ENCODE results near the gene IDI1.
"Not testable (repeated sequence)": the region's sequence is repeated elsewhere in the genome, so short reads cannot be mapped to it uniquely, and the experiment has no call there.

IDI1 gene

GRCh38 chr10:1063232-1063865, 14.4 kb upstream of the IDI1 start:
- no peak for DNase-seq (ENCODE audit: low spot score)

GRCh38 chr10:1061930-1062774, 13.2 kb upstream of the IDI1 start:
- no peak for DNase-seq (ENCODE audit: low spot score)

- DNase-seq (ENCODE audit: low spot score): no peak
Measured at GRCh38 chr10:1059902-1060301, 11.0 kb upstream of the IDI1 start.

GRCh38 chr10:1058017-1058416, 9.1 kb upstream of the IDI1 start:
- no peak for DNase-seq (ENCODE audit: low spot score)

GRCh38 chr10:1057106-1057657, 8.3 kb upstream of the IDI1 start:
- DNase-seq (ENCODE audit: low spot score): peak; percentile 46

- peak; percentile 92 for DNase-seq (ENCODE audit: low spot score)
Measured at GRCh38 chr10:1056326-1057105, 7.6 kb upstream of the IDI1 start, which contains the start of gene WDR37. WDR37 (plus strand) TSS chr10:1056385; CDS start chr10:1072156, 15,771 bp downstream.

- DNase-seq (ENCODE audit: low spot score): no peak
Measured at GRCh38 chr10:1054684-1055083, 5.8 kb upstream of the IDI1 start.

- peak; percentile 61 for DNase-seq (ENCODE audit: low spot score)
Measured at GRCh38 chr10:1050554-1050953, 1.6 kb upstream of the IDI1 start.

GRCh38 chr10:1050145-1050544, 1.2 kb upstream of the IDI1 start:
- no peak for DNase-seq (ENCODE audit: low spot score)

GRCh38 chr10:1049425-1049958, 573 bp upstream of the IDI1 start:
- DNase-seq (ENCODE audit: low spot score): no peak

GRCh38 chr10:1048349-1048731, 579 bp downstream of the IDI1 start:
- no peak for DNase-seq (ENCODE audit: low spot score)

- no peak for DNase-seq (ENCODE audit: low spot score)
Measured at GRCh38 chr10:1047937-1048336, 982 bp downstream of the IDI1 start.

- no peak for DNase-seq (ENCODE audit: low spot score)
Measured at GRCh38 chr10:1045415-1045814, 3.5 kb downstream of the IDI1 start.

GRCh38 chr10:1044964-1045363, 4.0 kb downstream of the IDI1 start:
- no peak for DNase-seq (ENCODE audit: low spot score)

- DNase-seq (ENCODE audit: low spot score): no peak
Measured at GRCh38 chr10:1044146-1044545, 4.8 kb downstream of the IDI1 start.

GRCh38 chr10:1043532-1043995, 5.4 kb downstream of the IDI1 start:
- peak; percentile 58 for DNase-seq (ENCODE audit: low spot score)

GRCh38 chr10:1041514-1041913, 7.4 kb downstream of the IDI1 start:
- DNase-seq (ENCODE audit: low spot score): no peak

GRCh38 chr10:1040133-1040532, 8.8 kb downstream of the IDI1 start:
- DNase-seq (ENCODE audit: low spot score): no peak

- DNase-seq (ENCODE audit: low spot score): not testable (repeated sequence)
Measured at GRCh38 chr10:1038769-1039168, 10.2 kb downstream of the IDI1 start.

- no peak for DNase-seq (ENCODE audit: low spot score)
Measured at GRCh38 chr10:1037098-1037497, 11.8 kb downstream of the IDI1 start.

- DNase-seq (ENCODE audit: low spot score): no peak
Measured at GRCh38 chr10:1036341-1036791, 12.6 kb downstream of the IDI1 start.

GRCh38 chr10:1035201-1035600, 13.7 kb downstream of the IDI1 start:
- no peak for DNase-seq (ENCODE audit: low spot score)
